Ovary (tissue), 9 donors: ENCODE measurements around the gene UNC13D. TPM values are rescaled to one million over a fixed set of nuclear protein-coding genes. Genes with fewer than 3 reads are reported as not detected.

Experiments
- DNase-seq, 5 donors: peaks; one replicate each; pipeline ENCODE4 v3.0.0-alpha.2; 2019 to 2020
- H3K27ac ChIP-seq, 2 donors: fragments of 200-600 bp; one replicate each; pipeline versions ENCODE4 v1.5.1 to v1.8.0; 2019 to 2022
- H3K27me3 ChIP-seq: fragments of 200-600 bp; one replicate; pipeline ENCODE4 v1.8.0; 2022
- H3K36me3 ChIP-seq: fragments of 200-600 bp; sonication (generic); one replicate; pipeline ENCODE4 v1.5.1; 2019
- H3K4me1 ChIP-seq: one replicate; pipeline ENCODE4 v1.8.1; 2013; ENCODE audit warnings: mild to moderate bottlenecking, moderate library complexity; ENCODE audit not compliant: insufficient read depth
- H3K4me3 ChIP-seq: fragments of 200-600 bp; sonication (generic); one replicate; pipeline ENCODE4 v1.5.1; 2017
- H3K9me3 ChIP-seq, 2 donors: fragments of 200-600 bp in 1 of 2; sonication (generic) in 1 of 2; one replicate each; pipeline versions ENCODE4 v1.5.1 to v1.8.1; 2013 to 2019; ENCODE audit warnings: mild to moderate bottlenecking in 1 of 2, moderate library complexity in 1 of 2
- CTCF ChIP-seq, 3 donors: fragments of 450-650 bp in 2 of 3; fragments of 200-600 bp in 1 of 3; IDR thresholded peaks; one replicate each; pipeline versions ENCODE4 v1.5.1 to v1.8.0; 2016 to 2022; ENCODE audit warnings: antibody characterized with exemption in 3 of 3, mild to moderate bottlenecking in 1 of 3
- EP300 ChIP-seq: sonication (generic); formaldehyde crosslinking; IDR thresholded peaks from one replicate; pipeline ENCODE4 v1.6.1; 2017; ENCODE audit warnings: antibody characterized with exemption
- POLR2A ChIP-seq: fragments of 450-650 bp; IDR thresholded peaks from one replicate; pipeline ENCODE4 v1.6.1; 2017; ENCODE audit warnings: antibody characterized with exemption, mild to moderate bottlenecking, moderate library complexity
- WGBS, 3 donors: extraction: QIAGEN DNeasy Blood & Tissue Kit in 1 of 3; methylation state at CpG; one replicate each; pipeline versions ENCODE4 v1.1.5 to v1.1.7; 2013 to 2017; 5-methylcytosine and 5-hydroxymethylcytosine counted together
- intact Hi-C, 4 donors: fragments of 100-400 bp; cut with DNase I; formaldehyde crosslinking; loops; one replicate each; pipeline versions ENCODE4 v1.11.0 to v1.15.1; 2022 to 2023
- polyA plus RNA-seq, 2 donors: library from polyadenylated mRNA; stranded (reverse); fragments of 200-250 nt in 1 of 2; fragments of 350-450 nt in 1 of 2; fragmentation: Illumina TruSeq in 1 of 2; extraction: RNeasy Lipid Tissue Mini Kit (QIAGEN cat#74804) in 1 of 2; gene quantifications; one replicate each; pipeline ENCODE4 v1.2.3, GENCODE V29; 2013 to 2014
- total RNA-seq, 7 donors: library from RNA; depleted of rRNA in 2 of 7; stranded (reverse); fragments of >200 nt in 2 of 7; fragmentation: NEBNext Ultra II Directional in 3 of 7; extraction: Animal tissue kit (Norgen Biotek cat#: 25700) in 3 of 7; gene quantifications; one replicate each; pipeline versions ENCODE4 v1.1.0 to v1.2.4, GENCODE V29; 2016 to 2023
- donor health status: DM: no; HTN: no; CAD: no; lungs with moderate emphysema.
- donor health status: DM: no; HTN: no; CAD: no.
- donor health status: Bipolar disorder and iron deficiency.
- donor health status: DM: yes; HTN: yes; CAD: no.
- donor health status: DM: no; HTN: no; CAD: no.
- donor health status: DM: yes; HTN: yes; CAD: no.

The UNC13D gene
- total and polyA plus RNA-seq, 9 donors = 8.9 to 24.9 (median 14.1) TPM

GRCh38 chr17:75842963-75843576 lies 1.1 kb downstream of the UNC13D start:
- no peak overlapping the region for H3K27ac ChIP-seq

DNA sequence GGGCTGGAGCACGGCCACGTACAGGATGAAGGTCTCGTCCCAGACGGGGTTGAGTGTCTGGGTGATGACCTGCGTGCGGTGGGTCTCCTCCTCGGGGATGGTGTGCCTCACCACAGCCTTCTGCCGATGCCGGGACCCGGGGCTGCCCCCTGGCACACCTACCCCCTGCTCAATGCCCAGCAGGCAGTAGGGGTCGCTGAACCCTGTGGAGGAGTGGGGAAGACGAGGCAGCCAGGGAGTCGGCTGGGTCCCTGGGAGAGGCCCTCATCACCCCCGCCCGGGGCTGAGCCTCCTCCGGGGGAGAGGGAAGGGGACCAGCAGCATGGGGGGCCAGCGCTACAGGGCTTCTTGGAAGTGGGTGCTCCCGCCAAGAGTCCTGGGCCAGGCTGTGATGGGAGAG lies 1.8 kb downstream of the UNC13D start:
- no peak for DNase-seq

More at GRCh38 chr17:75842963-75843576, 1.1 kb downstream of the UNC13D start:
- Histone ChIP-seq H3K9me3 (no peaks in the 10 kb centered on the region), H3K4me1 (no peaks in the 10 kb centered on the region), H3K4me3 (no peak overlapping the region), H3K27me3 (no peaks in the 10 kb centered on the region), H3K36me3 (no peaks in the 10 kb centered on the region)
- intact Hi-C loops = no loop called here
- no peak for TF ChIP-seq CTCF (IDR thresholded peaks at IDR 0.05)
- TF ChIP-seq EP300 = no peak
- TF ChIP-seq POLR2A = no peak
- WGBS, 3 donors = 85 to 90% (median 88%) methylated on average over 21 to 22 of the region's 22 CpGs
- DNase-seq = no peak

DNA sequence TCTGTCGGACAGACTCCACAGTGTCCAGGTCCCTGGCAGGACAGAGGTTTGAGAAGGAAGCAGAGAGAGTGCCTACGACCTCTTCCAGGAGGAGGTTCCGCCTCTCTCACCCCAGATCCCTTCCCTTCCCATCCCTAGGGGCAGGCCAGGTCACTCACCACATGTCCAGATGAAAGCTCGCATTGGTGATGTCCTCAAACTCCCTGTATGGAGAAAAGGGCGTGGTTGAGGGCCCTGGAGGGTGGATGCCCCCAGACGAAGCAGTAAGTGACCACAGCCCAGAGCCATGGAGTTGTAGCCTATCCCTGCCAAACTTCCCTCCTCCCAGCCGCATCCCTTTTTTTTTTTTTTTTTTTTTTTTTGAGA lies 3.4 kb downstream of the UNC13D start:
- no peaks in the 10 kb centered on the region for H3K36me3 ChIP-seq
- intact Hi-C loops = no loop called here
- no peak overlapping the region for H3K4me3 ChIP-seq
- TF ChIP-seq CTCF (IDR thresholded peaks at IDR 0.05) (no peak), POLR2A (no peak), EP300 (no peak)
- no peaks in the 10 kb centered on the region for H3K4me1 ChIP-seq
- no peak for DNase-seq
- H3K27me3 ChIP-seq = no peaks in the 10 kb centered on the region
- H3K9me3 ChIP-seq = no peaks in the 10 kb centered on the region
- WGBS, 3 donors = 77 to 82% (median 77%) methylated on average over 7 of the region's 7 CpGs
- H3K27ac ChIP-seq = no peak overlapping the region

More for the DNA sequence above, 1.8 kb downstream of the UNC13D start:
- no peaks in the 10 kb centered on the region for H3K9me3 ChIP-seq
- intact Hi-C loops = no loop called here
- H3K27me3 ChIP-seq = no peaks in the 10 kb centered on the region
- no peaks in the 10 kb centered on the region for H3K4me1 ChIP-seq
- H3K27ac ChIP-seq = no peak overlapping the region
- 82 to 92% (median 92%) methylated on average over 18 of the region's 18 CpGs for WGBS, 3 donors
- TF ChIP-seq CTCF (IDR thresholded peaks at IDR 0.05) (no peak), EP300 (no peak), POLR2A (no peak)
- no peak overlapping the region for H3K4me3 ChIP-seq
- H3K36me3 ChIP-seq = no peaks in the 10 kb centered on the region

DNA sequence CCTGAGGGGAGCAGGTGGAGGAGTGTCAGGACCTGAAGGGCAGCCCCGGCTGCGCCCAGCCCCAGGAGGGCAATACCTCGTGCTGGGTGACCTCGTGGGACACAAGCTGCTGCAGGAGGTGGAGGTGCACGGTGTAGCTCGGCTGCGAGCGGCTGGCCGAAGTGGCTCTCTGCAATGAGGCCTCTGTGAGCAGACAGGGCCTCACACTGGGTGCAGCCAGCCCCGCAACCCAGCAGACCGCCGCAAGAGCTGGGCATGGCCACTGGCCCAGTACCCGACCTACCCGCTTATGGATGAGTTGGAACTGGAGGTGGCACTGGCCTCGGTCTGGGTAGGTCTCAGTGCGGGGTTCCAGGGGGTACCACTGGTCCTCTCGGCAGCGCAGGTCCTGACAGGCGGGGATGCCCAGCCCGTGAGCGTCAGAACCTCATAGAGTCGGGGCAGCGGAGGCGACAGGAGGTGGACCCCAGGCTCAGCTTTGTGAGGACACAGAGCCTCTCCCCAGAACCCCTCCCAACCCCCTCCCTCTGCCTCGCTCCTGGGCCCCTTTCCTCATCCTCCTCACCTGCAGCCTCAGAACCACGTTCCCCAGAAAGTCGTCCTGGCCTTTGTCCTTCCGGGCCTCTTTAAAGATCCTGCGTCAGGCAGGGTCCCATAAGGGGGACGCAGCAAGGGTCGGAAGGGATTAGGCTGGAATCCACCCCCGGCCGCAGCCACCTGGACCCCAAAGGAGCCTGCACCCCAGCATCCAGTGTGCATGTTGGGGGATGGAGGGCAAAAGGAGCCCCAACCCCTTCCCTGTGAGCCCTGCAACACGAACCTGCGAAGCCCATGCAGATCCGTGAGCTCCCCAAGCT lies 4.0 kb downstream of the UNC13D start:
- no peak for DNase-seq
- H3K36me3 ChIP-seq = no peaks in the 10 kb centered on the region
- intact Hi-C loops = no loop called here
- no peak for TF ChIP-seq CTCF (IDR thresholded peaks at IDR 0.05)
- no peak for TF ChIP-seq EP300
- TF ChIP-seq POLR2A = no peak
- no peaks in the 10 kb centered on the region for H3K27me3 ChIP-seq
- no peaks in the 10 kb centered on the region for H3K9me3 ChIP-seq
- 88 to 92% (median 92%) methylated on average over 30 to 36 of the region's 36 CpGs for WGBS, 3 donors
- no peak overlapping the region for H3K4me3 ChIP-seq
- no peaks in the 10 kb centered on the region for H3K4me1 ChIP-seq
- no peak overlapping the region for H3K27ac ChIP-seq
